ENCODE data around the gene WDR91. TPM values are rescaled to one million over a fixed set of nuclear protein-coding genes. Genes with fewer than 3 reads are reported as not detected.

WDR91 gene
- total RNA-seq, 4 donors from 2014 or later: 18.7 to 37.1 (median 30.0) TPM

GRCh38 chr7:135165862-135166261 lies 45.5 kb downstream of the WDR91 start:
- Histone ChIP-seq H3K27ac (peak overlapping the region in 3 of 4 donors; percentile 93 to 98 (median 94)), H3K27me3 (no peaks in the 10 kb centered on the region), H3K4me3 (no peak overlapping the region), H3K9me3 (no peaks in the 10 kb centered on the region), H3K4me1 (peaks cover 3 to 82% (median 27%) of the 10 kb centered on the region in 3 donors), H3K36me3 (peaks cover 0 to 54% of the 10 kb centered on the region in 2 donors)
- ATAC-seq: no peak
- TF ChIP-seq POLR2AphosphoS5 (IDR thresholded peaks at IDR 0.05) (no peak), POLR2A (IDR thresholded peaks at IDR 0.05) (no peak), EP300 (IDR thresholded peaks at IDR 0.05) (no peak), CTCF (IDR thresholded peaks at IDR 0.05) (no peak)
- 50 to 100% methylated on average over 1 to 2 of the region's 4 CpGs for WGBS, 2 donors (ENCODE audit: low coverage in 1 of 2)

GRCh38 chr7:135164357-135165061 lies 46.8 kb downstream of the WDR91 start:
- WGBS, 2 donors (ENCODE audit: low coverage in 1 of 2): 86 to 90% methylated on average over 4 to 5 of the region's 18 CpGs
- Histone ChIP-seq H3K36me3 (peaks cover 0 to 54% of the 10 kb centered on the region in 2 donors), H3K27ac (peak overlapping the region in 3 of 4 donors; percentile 93 to 98 (median 94)), H3K27me3 (no peaks in the 10 kb centered on the region), H3K4me1 (peaks cover 3 to 87% (median 31%) of the 10 kb centered on the region in 3 donors), H3K9me3 (no peaks in the 10 kb centered on the region), H3K4me3 (no peak overlapping the region)
- no peak for ATAC-seq
- no peak for TF ChIP-seq EP300 (IDR thresholded peaks at IDR 0.05)
- peak in 1 of 4 experiments; percentile 12 for TF ChIP-seq CTCF (IDR thresholded peaks at IDR 0.05)
- TF ChIP-seq POLR2AphosphoS5 (IDR thresholded peaks at IDR 0.05): no peak

DNA sequence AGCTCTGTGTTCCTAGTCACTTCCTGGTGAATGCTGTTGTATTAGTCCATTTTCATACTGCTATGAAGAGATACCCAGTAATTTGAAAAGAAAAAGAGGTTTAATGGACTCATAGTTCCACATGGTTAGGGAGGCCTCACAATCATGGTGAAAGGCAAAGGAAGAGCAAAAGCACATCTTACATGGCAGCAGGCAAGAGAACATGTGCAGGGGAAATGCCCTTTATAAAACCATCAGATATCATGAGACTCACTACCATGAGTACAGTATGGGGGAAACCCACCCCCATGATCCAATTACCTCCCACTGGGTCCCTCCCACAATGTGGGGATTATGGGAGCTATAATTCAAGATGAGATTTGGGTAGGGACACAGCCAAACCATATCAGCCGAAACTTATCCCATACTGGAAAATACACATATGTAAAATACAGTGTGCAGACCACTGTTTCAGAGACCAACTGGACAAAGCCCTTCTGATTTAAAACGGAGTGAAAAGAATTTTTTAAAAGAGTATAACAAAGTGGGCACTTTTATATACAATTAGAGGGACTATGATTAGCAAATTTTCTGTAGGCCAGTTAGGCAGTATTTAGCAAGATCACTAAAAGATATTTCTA lies 48.8 kb downstream of the WDR91 start:
- peaks cover 0 to 41% of the 10 kb centered on the region in 2 donors for H3K36me3 ChIP-seq
- H3K27ac ChIP-seq: peak overlapping the region in 3 of 4 donors; percentile 51 to 53 (median 52)
- whole genome bisulfite sequencing, 2 donors (ENCODE audit: low coverage in 1 of 2): 78 to 92% methylated on average over 2 of the region's 2 CpGs
- ATAC-seq: no peak
- H3K27me3 ChIP-seq: no peaks in the 10 kb centered on the region
- H3K4me3 ChIP-seq: no peak overlapping the region
- TF ChIP-seq EP300 (IDR thresholded peaks at IDR 0.05) (no peak), POLR2AphosphoS5 (IDR thresholded peaks at IDR 0.05) (no peak), POLR2A (IDR thresholded peaks at IDR 0.05) (no peak), CTCF (IDR thresholded peaks at IDR 0.05) (no peak)
- peaks cover 0 to 87% (median 18%) of the 10 kb centered on the region in 3 donors for H3K4me1 ChIP-seq
- no peaks in the 10 kb centered on the region for H3K9me3 ChIP-seq

DNA sequence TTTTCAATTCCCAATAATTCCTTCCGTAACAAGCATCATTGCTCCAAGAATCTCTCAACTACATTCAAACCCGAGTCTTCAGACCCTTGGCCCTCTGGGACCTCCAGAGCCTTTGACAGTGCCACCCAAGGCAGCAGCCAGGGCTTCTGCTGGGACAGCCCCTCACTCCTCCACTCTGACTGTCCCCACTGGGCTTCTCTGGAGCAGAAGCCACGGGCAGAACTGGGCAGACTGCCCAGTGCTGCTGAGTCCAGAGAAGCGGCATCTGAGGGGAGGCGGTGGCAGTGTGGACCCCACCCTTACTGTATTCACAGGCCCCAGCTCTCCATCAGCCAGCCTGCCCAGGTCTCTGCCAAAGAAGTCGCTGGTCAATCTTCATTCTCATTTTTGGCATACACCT lies 49.7 kb downstream of the WDR91 start:
- Histone ChIP-seq H3K4me3 (no peak overlapping the region), H3K27me3 (no peaks in the 10 kb centered on the region), H3K9me3 (no peaks in the 10 kb centered on the region), H3K27ac (peak overlapping the region in 3 of 4 donors; percentile 51 to 53 (median 52)), H3K36me3 (peaks cover 0 to 32% of the 10 kb centered on the region in 2 donors), H3K4me1 (peaks cover 0 to 82% (median 13%) of the 10 kb centered on the region in 3 donors)
- ATAC-seq: no peak
- TF ChIP-seq EP300 (IDR thresholded peaks at IDR 0.05) (no peak), POLR2AphosphoS5 (IDR thresholded peaks at IDR 0.05) (no peak), POLR2A (IDR thresholded peaks at IDR 0.05) (no peak), CTCF (IDR thresholded peaks at IDR 0.05) (no peak)
- 83 to 100% methylated on average over 1 to 4 of the region's 6 CpGs for WGBS, 2 donors (ENCODE audit: low coverage in 1 of 2)

All from gastroesophageal sphincter (tissue), 4 donors.